HepG2 (cell line): ENCODE measurements around the gene PAQR5. TPM values are rescaled to one million over a fixed set of nuclear protein-coding genes. Genes with fewer than 3 reads are reported as not detected.

ENCODE experiments used
- ATAC-seq: fragments of 200-7000 bp; cut with Tn5 transposase; 3 replicates; pipeline ENCODE4 v1.9.1; 2020; ENCODE audit warnings: mild to moderate bottlenecking, moderate library complexity
- BruUV-seq: library from RNA; stranded (reverse); fragments of 400-500 nt; replicated peaks from 2 replicates; lab custom pipeline; 2021; lab: Mats Ljungman, UMichigan
- CTCF ChIA-PET: fragments of 300-600 bp; formaldehyde crosslinking; extraction: SDS; loops from one replicate; lab custom pipeline; 2021; ENCODE audit warnings: low total read pairs, inconsistent platforms, low intra/inter-chr PET ratio; lab: Yijun Ruan, JAX
- POLR2A ChIA-PET: fragments of 350-600 bp; sonication (Branson Sonifier 250); formaldehyde crosslinking; loops from one replicate; lab custom pipeline; 2020; ENCODE audit warnings: antibody characterized with exemption, inconsistent platforms; lab: Yijun Ruan, JAX
- DNase-seq: peaks from one replicate; pipeline ENCODE4 v3.0.0-alpha.2; 2015; ENCODE audit warnings: low spot score
- FAIRE-seq: peaks from 3 replicates; lab custom pipeline; 2011; peaks lifted over from hg19 to GRCh38; lab: Jason Lieb, UNC
- H2AFZ ChIP-seq: one replicate; pipeline ENCODE4 v1.6.1; 2011; ENCODE audit warnings: low read length, inconsistent platforms
- H3K27ac ChIP-seq: fragments of 300-600 bp; 3 replicates; pipeline ENCODE4 v1.8.0; 2011; ENCODE audit warnings: mixed run types, mild to moderate bottlenecking, mixed read lengths, low read length, inconsistent platforms; ENCODE audit not compliant: insufficient read depth; ENCODE audit errors: extremely low read length
- H3K27me3 ChIP-seq, 2 experiments: fragments of 200-600 bp in 1 of 2; 2 replicates in 1 of 2; 3 replicates in 1 of 2; pipeline versions ENCODE4 v1.6.0 to v1.8.0; 2011; ENCODE audit warnings: low read length in 2 of 2, mild to moderate bottlenecking in 2 of 2, moderate library complexity in 2 of 2, inconsistent platforms in 1 of 2; ENCODE audit not compliant: insufficient read depth in 2 of 2, control insufficient read depth in 1 of 2
- H3K36me3 ChIP-seq, 2 experiments: fragments of 200-600 bp in 1 of 2; replicated peaks in 1 of 2; 2 replicates in 1 of 2; 3 replicates in 1 of 2; pipeline versions ENCODE4 v1.5.1 to v1.8.0; 2011; ENCODE audit warnings: low read length in 2 of 2, inconsistent platforms in 1 of 2; ENCODE audit not compliant: insufficient read depth in 2 of 2, control insufficient read depth in 1 of 2
- H3K4me1 ChIP-seq: 2 replicates; pipeline ENCODE4 v1.5.1; 2012; ENCODE audit warnings: low read length, inconsistent platforms; ENCODE audit not compliant: insufficient read depth
- H3K4me2 ChIP-seq: 2 replicates; pipeline ENCODE4 v1.6.0; 2011; ENCODE audit warnings: low read depth, low read length, inconsistent platforms
- H3K4me3 ChIP-seq, 3 experiments: fragments of 200-600 bp in 1 of 3; sonication (generic), shearing (Covaris generic) in 1 of 3; replicated peaks in 1 of 3; 2 replicates each; pipeline ENCODE4 v1.5.1; 2011 to 2016; ENCODE audit warnings: low read length in 3 of 3, inconsistent platforms in 2 of 3, low read depth in 2 of 3, mild to moderate bottlenecking in 2 of 3, control low read depth in 1 of 3, mixed read lengths in 1 of 3; ENCODE audit not compliant: insufficient read depth in 1 of 3
- H3K79me2 ChIP-seq: one replicate; pipeline ENCODE4 v1.6.1; 2011; ENCODE audit warnings: low read length, inconsistent platforms; ENCODE audit not compliant: insufficient read depth
- H3K9ac ChIP-seq: 2 replicates; pipeline ENCODE4 v1.6.0; 2011; ENCODE audit warnings: mild to moderate bottlenecking, low read depth, low read length, inconsistent platforms; ENCODE audit not compliant: insufficient read depth
- H3K9me3 ChIP-seq: 2 replicates; pipeline ENCODE4 v1.5.1; 2012; ENCODE audit warnings: mild to moderate bottlenecking, low read length
- H4K20me1 ChIP-seq: 2 replicates; pipeline ENCODE4 v1.6.0; 2011; ENCODE audit warnings: inconsistent platforms, mild to moderate bottlenecking, low read length, moderate library complexity; ENCODE audit not compliant: insufficient read depth
- CENPT ChIP-seq: sonication (generic); formaldehyde crosslinking; IDR thresholded peaks from 2 replicates; pipeline ENCODE4 v1.8.0; 2022; ENCODE audit warnings: low read depth, mild to moderate bottlenecking, moderate library complexity, missing genetic modification reagents
- ELF3 ChIP-seq: IDR thresholded peaks from 2 replicates; pipeline ENCODE4 v1.6.1; 2016; ENCODE audit warnings: missing genetic modification reagents, missing compliant biosample characterization
- GPN1 ChIP-seq: sonication (generic); formaldehyde crosslinking; IDR thresholded peaks from 2 replicates; pipeline ENCODE4 v1.5.1; 2020; ENCODE audit warnings: missing genetic modification reagents, borderline replicate concordance
- HOXA5 ChIP-seq: sonication (generic); formaldehyde crosslinking; IDR thresholded peaks from 2 replicates; pipeline ENCODE4 v1.4.0; 2020; ENCODE audit warnings: missing genetic modification reagents
- ZBTB1 ChIP-seq: sonication (generic); formaldehyde crosslinking; IDR thresholded peaks from 2 replicates; pipeline ENCODE4 v1.4.0; 2020; ENCODE audit warnings: missing genetic modification reagents, borderline replicate concordance
- WGBS: methylation state at CpG from one replicate; pipeline ENCODE4 v1.1.6; 2017; ENCODE audit warnings: low lambda C conversion rate; 5-methylcytosine and 5-hydroxymethylcytosine counted together
- in situ Hi-C: cut with HindIII; loops from 2 replicates; pipeline ENCODE4 v1.10.0; 2017; ENCODE audit warnings: low pct_unique_long_range_greater_than_20kb; ENCODE audit not compliant: extremely low pct_ligation_motif_present
- intact Hi-C: fragments of 100-400 bp; cut with micrococcal nuclease; formaldehyde crosslinking; loops from one replicate; pipeline ENCODE4 v1.10.0; 2022; ENCODE audit not compliant: unreplicated experiment
- polyA plus RNA-seq, 8 experiments: library from polyadenylated mRNA; depleted of rRNA in 3 of 8; stranded (reverse) in 7 of 8; unstranded in 1 of 8; fragments of >200 nt; fragmentation: Illumina TruSeq in 4 of 8; extraction: Trizol in 4 of 8; gene quantifications; 2 replicates each; pipeline versions ENCODE4 v1.2.1 to v1.2.3, GENCODE V29; 2011 to 2016; ENCODE audit warnings: low read depth in 4 of 8, missing spikeins in 1 of 8, mixed read lengths in 1 of 8; ENCODE audit not compliant: insufficient read depth in 1 of 8
- total RNA-seq, 5 experiments: library from RNA; depleted of rRNA; stranded (reverse); fragments of >200 nt; fragmentation: Illumina TruSeq; extraction: Trizol; gene quantifications; 2 replicates each; pipeline ENCODE4 v1.2.3, GENCODE V29; 2016; ENCODE audit warnings: low read depth in 1 of 5
- TF ChIP-seq, protein P1 (sequence below): sonication (generic); formaldehyde crosslinking; IDR thresholded peaks from 2 replicates; pipeline ENCODE4 v1.4.0; 2020; ENCODE audit warnings: missing genetic modification reagents

PAQR5 gene
- total and polyA plus RNA-seq, 2 of the 13 experiments (the other 11 are each of a cell fraction or from before 2014, with no cell fraction given): 0.53 to 1.3 TPM

DNA sequence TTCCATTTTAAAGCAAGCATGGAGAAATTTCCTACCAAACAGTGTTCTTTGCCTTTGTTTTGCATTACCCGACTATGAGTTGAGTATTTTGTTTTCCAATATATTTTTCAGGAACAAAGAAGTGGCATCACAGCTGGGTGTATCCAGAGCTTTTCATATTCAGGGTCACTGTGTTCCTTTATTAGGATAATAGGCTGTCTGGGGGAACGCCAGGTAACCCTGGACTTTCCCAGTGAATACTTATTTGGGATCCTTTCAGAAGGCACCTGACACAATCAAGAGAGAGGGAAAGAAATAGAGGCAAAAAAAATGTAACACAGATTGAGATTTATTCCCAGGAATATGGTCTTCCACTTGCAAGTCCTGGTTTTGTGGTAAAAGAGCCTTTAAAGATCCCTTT, 44.4 kb downstream of the PAQR5 start:
- no peak for DNase-seq
- Histone ChIP-seq H3K4me1 (no peaks in the 10 kb centered on the region), H2AFZ (no peak overlapping the region), H3K36me3 (no peaks in the 10 kb centered on the region), H3K79me2 (no peaks in the 10 kb centered on the region), H3K9ac (no peak overlapping the region), H3K9me3 (no peaks in the 10 kb centered on the region), H4K20me1 (no peaks in the 10 kb centered on the region), H3K4me2 (no peak overlapping the region), H3K27ac (no peak overlapping the region), H3K27me3 (no peaks in the 10 kb centered on the region), H3K4me3 (no peak overlapping the region)
- ChIA-PET POLR2A (no interaction called here), CTCF (no interaction called here)
- ATAC-seq: no peak
- FAIRE-seq: no peak
- 9% methylated on average over 2 of the region's 2 CpGs for WGBS
- no peak for TF ChIP-seq ELF3 (CRISPR knock-in tag)
- TF ChIP-seq CENPT (CRISPR knock-in tag): no peak
- TF ChIP-seq, protein P1, sequence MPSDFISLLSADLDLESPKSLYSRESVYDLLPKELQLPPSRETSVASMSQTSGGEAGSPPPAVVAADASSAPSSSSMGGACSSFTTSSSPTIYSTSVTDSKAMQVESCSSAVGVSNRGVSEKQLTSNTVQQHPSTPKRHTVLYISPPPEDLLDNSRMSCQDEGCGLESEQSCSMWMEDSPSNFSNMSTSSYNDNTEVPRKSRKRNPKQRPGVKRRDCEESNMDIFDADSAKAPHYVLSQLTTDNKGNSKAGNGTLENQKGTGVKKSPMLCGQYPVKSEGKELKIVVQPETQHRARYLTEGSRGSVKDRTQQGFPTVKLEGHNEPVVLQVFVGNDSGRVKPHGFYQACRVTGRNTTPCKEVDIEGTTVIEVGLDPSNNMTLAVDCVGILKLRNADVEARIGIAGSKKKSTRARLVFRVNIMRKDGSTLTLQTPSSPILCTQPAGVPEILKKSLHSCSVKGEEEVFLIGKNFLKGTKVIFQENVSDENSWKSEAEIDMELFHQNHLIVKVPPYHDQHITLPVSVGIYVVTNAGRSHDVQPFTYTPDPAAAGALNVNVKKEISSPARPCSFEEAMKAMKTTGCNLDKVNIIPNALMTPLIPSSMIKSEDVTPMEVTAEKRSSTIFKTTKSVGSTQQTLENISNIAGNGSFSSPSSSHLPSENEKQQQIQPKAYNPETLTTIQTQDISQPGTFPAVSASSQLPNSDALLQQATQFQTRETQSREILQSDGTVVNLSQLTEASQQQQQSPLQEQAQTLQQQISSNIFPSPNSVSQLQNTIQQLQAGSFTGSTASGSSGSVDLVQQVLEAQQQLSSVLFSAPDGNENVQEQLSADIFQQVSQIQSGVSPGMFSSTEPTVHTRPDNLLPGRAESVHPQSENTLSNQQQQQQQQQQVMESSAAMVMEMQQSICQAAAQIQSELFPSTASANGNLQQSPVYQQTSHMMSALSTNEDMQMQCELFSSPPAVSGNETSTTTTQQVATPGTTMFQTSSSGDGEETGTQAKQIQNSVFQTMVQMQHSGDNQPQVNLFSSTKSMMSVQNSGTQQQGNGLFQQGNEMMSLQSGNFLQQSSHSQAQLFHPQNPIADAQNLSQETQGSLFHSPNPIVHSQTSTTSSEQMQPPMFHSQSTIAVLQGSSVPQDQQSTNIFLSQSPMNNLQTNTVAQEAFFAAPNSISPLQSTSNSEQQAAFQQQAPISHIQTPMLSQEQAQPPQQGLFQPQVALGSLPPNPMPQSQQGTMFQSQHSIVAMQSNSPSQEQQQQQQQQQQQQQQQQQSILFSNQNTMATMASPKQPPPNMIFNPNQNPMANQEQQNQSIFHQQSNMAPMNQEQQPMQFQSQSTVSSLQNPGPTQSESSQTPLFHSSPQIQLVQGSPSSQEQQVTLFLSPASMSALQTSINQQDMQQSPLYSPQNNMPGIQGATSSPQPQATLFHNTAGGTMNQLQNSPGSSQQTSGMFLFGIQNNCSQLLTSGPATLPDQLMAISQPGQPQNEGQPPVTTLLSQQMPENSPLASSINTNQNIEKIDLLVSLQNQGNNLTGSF (CRISPR knock-in tag): no peak
- no peak for TF ChIP-seq ZBTB1
- TF ChIP-seq GPN1 (CRISPR knock-in tag): no peak
- TF ChIP-seq HOXA5 (CRISPR knock-in tag): no peak
- in situ Hi-C loops (no loop called here), intact Hi-C loops (no loop called here)
- BruUV-seq: no TSS peak
